Upper lobe of left lung (tissue), 6 donors: ENCODE measurements around the gene ASB3. TPM values are rescaled to one million over a fixed set of nuclear protein-coding genes. Genes with fewer than 3 reads are reported as not detected.
A peak's percentile ranks its signal among the peaks of the same experiment; 100 is the strongest.
"Not testable (repeated sequence)": the region's sequence is repeated elsewhere in the genome, so short reads cannot be mapped to it uniquely, and the experiment has no call there.

Experiments used
- ATAC-seq, 2 donors: fragments of 200-7000 bp; cut with Tn5 transposase; one replicate each; pipeline ENCODE4 v1.9.1; 2022; ENCODE audit warnings: mild to moderate bottlenecking in 2 of 2, moderate library complexity in 2 of 2; ENCODE audit not compliant: low FRiP score in 2 of 2
- DNase-seq, 2 donors: peaks; one replicate each; pipeline ENCODE4 v3.0.0-alpha.2; 2019 to 2020
- H3K27ac ChIP-seq, 4 donors: fragments of 200-600 bp; sonication (generic); one replicate each; pipeline ENCODE4 v1.5.1; 2016 to 2019
- H3K27me3 ChIP-seq, 4 donors: fragments of 200-600 bp; sonication (generic); one replicate each; pipeline ENCODE4 v1.5.1; 2017 to 2019
- H3K36me3 ChIP-seq, 4 donors: fragments of 200-600 bp; sonication (generic); one replicate each; pipeline ENCODE4 v1.5.1; 2016 to 2019
- H3K4me1 ChIP-seq, 4 donors: fragments of 200-600 bp; sonication (generic); one replicate each; pipeline ENCODE4 v1.5.1; 2018 to 2019
- H3K4me3 ChIP-seq, 4 donors: fragments of 200-600 bp; sonication (generic); one replicate each; pipeline ENCODE4 v1.5.1; 2017 to 2019; ENCODE audit warnings: mild to moderate bottlenecking in 2 of 4, moderate library complexity in 1 of 4
- H3K9me3 ChIP-seq, 4 donors: fragments of 200-600 bp; sonication (generic); one replicate each; pipeline ENCODE4 v1.5.1; 2018 to 2019
- CTCF ChIP-seq, 6 experiments: fragments of 450-650 bp in 4 of 6; fragments of 200-600 bp in 2 of 6; sonication (generic) in 2 of 6; IDR thresholded peaks; one replicate each; pipeline ENCODE4 v1.5.1; 2016 to 2019; ENCODE audit warnings: antibody characterized with exemption in 6 of 6
- EP300 ChIP-seq, 4 donors: sonication (generic); formaldehyde crosslinking; IDR thresholded peaks; one replicate each; pipeline ENCODE4 v1.5.1; 2017; ENCODE audit warnings: antibody characterized with exemption in 4 of 4, control low read depth in 2 of 4
- POLR2A ChIP-seq, 4 donors: fragments of 450-650 bp; IDR thresholded peaks; one replicate each; pipeline ENCODE4 v1.5.1; 2016 to 2017; ENCODE audit warnings: antibody characterized with exemption in 4 of 4, mild to moderate bottlenecking in 2 of 4
- POLR2AphosphoS5 ChIP-seq, 2 donors: sonication (generic); formaldehyde crosslinking; IDR thresholded peaks; one replicate each; pipeline ENCODE4 v1.5.1; 2017; ENCODE audit warnings: antibody characterized with exemption in 2 of 2
- WGBS, 2 donors: methylation state at CpG; one replicate each; pipeline ENCODE4 v1.1.5; 2017 to 2018; 5-methylcytosine and 5-hydroxymethylcytosine counted together
- total RNA-seq, 6 donors: library from RNA; depleted of rRNA in 4 of 6; stranded (reverse); fragments of >200 nt in 4 of 6; gene quantifications; one replicate each; pipeline versions ENCODE4 v1.1.0 to v1.2.1, GENCODE V29; 2016 to 2021
- donor health status: DM: no; HTN: no; CAD: no; lungs with moderate emphysema.
- donor health status: DM: no; HTN: yes; CAD: no; lungs with severe emphysema.

The ASB3 gene
- total RNA-seq, 6 donors from 2014 or later = 16.4 to 54.2 (median 25.2) TPM

GRCh38 chr2:53826587-53827397, 40.0 kb upstream of the ASB3 start:
- Histone ChIP-seq H3K36me3 (peaks cover 0 to 6% (median 0%) of the 10 kb centered on the region in 4 donors), H3K27me3 (no peaks in the 10 kb centered on the region), H3K4me3 (no peak overlapping the region), H3K4me1 (no peaks in the 10 kb centered on the region), H3K9me3 (no peaks in the 10 kb centered on the region), H3K27ac (peak overlapping the region in 2 of 4 donors; percentile 0 to 28)
- WGBS, 2 donors = 62 to 69% methylated on average over 2 to 3 of the region's 3 CpGs
- DNase-seq (no peak), ATAC-seq (peak in 1 of 2 donors; percentile 63)
- TF ChIP-seq CTCF (IDR thresholded peaks at IDR 0.05) = no peak
- no peak for TF ChIP-seq EP300 (IDR thresholded peaks at IDR 0.05)
- no peak for TF ChIP-seq POLR2A (IDR thresholded peaks at IDR 0.05)
- no peak for TF ChIP-seq POLR2AphosphoS5 (IDR thresholded peaks at IDR 0.05)

DNA sequence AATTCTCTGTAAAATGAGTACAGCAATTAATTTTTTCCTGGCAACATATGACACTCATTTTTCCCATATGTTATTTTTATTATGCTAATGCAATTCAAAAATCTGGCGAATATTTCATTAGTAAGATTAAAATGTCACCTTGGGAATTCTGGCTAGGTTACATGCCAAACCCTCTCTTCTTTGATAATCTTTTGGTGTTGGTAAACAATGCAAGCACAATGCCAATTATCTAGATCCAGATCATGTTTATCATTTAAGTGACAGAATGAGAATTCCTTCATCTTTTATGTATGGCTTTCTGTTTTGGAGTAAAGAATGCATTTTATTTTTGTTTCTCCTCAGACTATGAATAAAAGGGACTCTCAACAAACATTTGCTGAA, 39.3 kb upstream of the ASB3 start:
- TF ChIP-seq CTCF (IDR thresholded peaks at IDR 0.05) (no peak), POLR2A (IDR thresholded peaks at IDR 0.05) (no peak), EP300 (IDR thresholded peaks at IDR 0.05) (no peak), POLR2AphosphoS5 (IDR thresholded peaks at IDR 0.05) (no peak)
- H3K27me3 ChIP-seq = no peaks in the 10 kb centered on the region
- H3K9me3 ChIP-seq = no peaks in the 10 kb centered on the region
- WGBS, 2 donors = 63 to 64% methylated on average over 1 of the region's 1 CpG
- no peak for ATAC-seq
- peak overlapping the region in 1 of 4 donors; percentile 0 for H3K27ac ChIP-seq
- no peak for DNase-seq
- H3K36me3 ChIP-seq = peaks cover 0 to under 1% (median 0%) of the 10 kb centered on the region in 4 donors
- no peaks in the 10 kb centered on the region for H3K4me1 ChIP-seq
- H3K4me3 ChIP-seq = no peak overlapping the region

GRCh38 chr2:53823639-53824038, 36.9 kb upstream of the ASB3 start:
- not testable (repeated sequence) for H3K27ac ChIP-seq, DNase-seq, H3K9me3 ChIP-seq, H3K27me3 ChIP-seq, ATAC-seq, H3K4me1 ChIP-seq, H3K4me3 ChIP-seq
- peak in 1 of 6 experiments; percentile 15 for TF ChIP-seq CTCF (IDR thresholded peaks at IDR 0.05)
- WGBS, 2 donors = 85 to 90% methylated on average over 9 of the region's 9 CpGs
- H3K36me3 ChIP-seq = peaks cover 6 to 13% (median 8%) of the 10 kb centered on the region in 4 donors

DNA sequence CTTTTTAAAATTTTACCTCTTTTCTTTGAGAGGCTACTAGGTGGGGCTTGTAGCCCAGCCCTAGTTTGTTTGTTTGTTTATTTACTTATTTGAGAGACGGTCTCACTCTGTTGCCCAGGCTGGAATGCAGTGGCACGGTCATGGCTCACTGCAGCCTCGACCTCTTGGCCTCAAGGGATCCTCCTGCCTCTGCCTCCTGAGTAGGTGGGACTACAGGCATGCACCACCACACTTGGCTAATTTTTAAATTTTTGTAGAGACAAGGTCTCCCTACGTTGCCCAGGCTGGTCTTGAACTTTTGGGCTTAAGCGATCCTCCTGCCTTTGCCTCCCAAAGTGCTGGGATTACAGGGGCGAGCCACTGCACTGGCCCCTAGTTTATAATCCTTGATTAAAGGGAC, 35.1 kb upstream of the ASB3 start:
- 89 to 90% methylated on average over 6 of the region's 6 CpGs for WGBS, 2 donors
- peaks cover 6 to 31% (median 21%) of the 10 kb centered on the region in 4 donors for H3K36me3 ChIP-seq
- H3K4me3 ChIP-seq = no peak overlapping the region
- no peaks in the 10 kb centered on the region for H3K27me3 ChIP-seq
- H3K4me1 ChIP-seq = no peaks in the 10 kb centered on the region
- TF ChIP-seq POLR2A (IDR thresholded peaks at IDR 0.05) = no peak
- TF ChIP-seq CTCF (IDR thresholded peaks at IDR 0.05) = no peak
- TF ChIP-seq POLR2AphosphoS5 (IDR thresholded peaks at IDR 0.05) = no peak
- TF ChIP-seq EP300 (IDR thresholded peaks at IDR 0.05) = no peak
- H3K27ac ChIP-seq = no peak overlapping the region
- ATAC-seq (no peak), DNase-seq (no peak)
- no peaks in the 10 kb centered on the region for H3K9me3 ChIP-seq

DNA sequence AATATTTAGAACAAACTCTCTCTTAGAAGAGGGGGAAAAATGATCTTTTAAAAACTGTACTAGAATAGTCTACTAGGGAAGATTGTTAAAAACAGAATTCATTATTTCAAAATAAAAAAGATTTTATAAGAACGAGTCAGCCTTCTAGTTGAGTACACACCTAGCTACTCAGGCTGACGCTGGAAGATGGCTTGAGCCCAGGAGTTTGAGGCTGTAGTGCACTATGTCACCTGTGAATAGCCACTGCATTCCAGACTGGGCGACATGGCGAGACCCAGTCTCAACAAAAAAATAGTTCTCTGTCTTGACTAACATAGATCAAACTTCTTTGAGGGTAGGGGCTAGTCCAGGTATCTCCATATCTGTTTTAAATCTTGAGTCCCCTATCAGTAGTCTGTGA, 34.0 kb upstream of the ASB3 start:
- Histone ChIP-seq H3K4me1 (no peaks in the 10 kb centered on the region), H3K27ac (no peak overlapping the region), H3K36me3 (peaks cover 6 to 42% (median 31%) of the 10 kb centered on the region in 4 donors), H3K27me3 (no peaks in the 10 kb centered on the region), H3K9me3 (no peaks in the 10 kb centered on the region), H3K4me3 (no peak overlapping the region)
- DNase-seq (no peak), ATAC-seq (peak in 1 of 2 donors; percentile 49)
- TF ChIP-seq EP300 (IDR thresholded peaks at IDR 0.05) = no peak
- no peak for TF ChIP-seq POLR2A (IDR thresholded peaks at IDR 0.05)
- no peak for TF ChIP-seq CTCF (IDR thresholded peaks at IDR 0.05)
- TF ChIP-seq POLR2AphosphoS5 (IDR thresholded peaks at IDR 0.05) = no peak
- WGBS, 2 donors = 84 to 86% methylated on average over 4 of the region's 4 CpGs
